GM19324 (cell line): ENCODE results near the gene BEND4.
A peak's percentile ranks its signal among the peaks of the same experiment; 100 is the strongest.
"Not testable (repeated sequence)": the region's sequence is repeated elsewhere in the genome, so short reads cannot be mapped to it uniquely, and the experiment has no call there.

Source experiments
- ATAC-seq: cut with Tn5 transposase; IDR thresholded peaks from one replicate; pipeline ENCODE4 v1.9.1; 2021; ENCODE audit warnings: mild to moderate bottlenecking, moderate library complexity; ENCODE audit not compliant: unreplicated experiment, low FRiP score

Gene BEND4

DNA sequence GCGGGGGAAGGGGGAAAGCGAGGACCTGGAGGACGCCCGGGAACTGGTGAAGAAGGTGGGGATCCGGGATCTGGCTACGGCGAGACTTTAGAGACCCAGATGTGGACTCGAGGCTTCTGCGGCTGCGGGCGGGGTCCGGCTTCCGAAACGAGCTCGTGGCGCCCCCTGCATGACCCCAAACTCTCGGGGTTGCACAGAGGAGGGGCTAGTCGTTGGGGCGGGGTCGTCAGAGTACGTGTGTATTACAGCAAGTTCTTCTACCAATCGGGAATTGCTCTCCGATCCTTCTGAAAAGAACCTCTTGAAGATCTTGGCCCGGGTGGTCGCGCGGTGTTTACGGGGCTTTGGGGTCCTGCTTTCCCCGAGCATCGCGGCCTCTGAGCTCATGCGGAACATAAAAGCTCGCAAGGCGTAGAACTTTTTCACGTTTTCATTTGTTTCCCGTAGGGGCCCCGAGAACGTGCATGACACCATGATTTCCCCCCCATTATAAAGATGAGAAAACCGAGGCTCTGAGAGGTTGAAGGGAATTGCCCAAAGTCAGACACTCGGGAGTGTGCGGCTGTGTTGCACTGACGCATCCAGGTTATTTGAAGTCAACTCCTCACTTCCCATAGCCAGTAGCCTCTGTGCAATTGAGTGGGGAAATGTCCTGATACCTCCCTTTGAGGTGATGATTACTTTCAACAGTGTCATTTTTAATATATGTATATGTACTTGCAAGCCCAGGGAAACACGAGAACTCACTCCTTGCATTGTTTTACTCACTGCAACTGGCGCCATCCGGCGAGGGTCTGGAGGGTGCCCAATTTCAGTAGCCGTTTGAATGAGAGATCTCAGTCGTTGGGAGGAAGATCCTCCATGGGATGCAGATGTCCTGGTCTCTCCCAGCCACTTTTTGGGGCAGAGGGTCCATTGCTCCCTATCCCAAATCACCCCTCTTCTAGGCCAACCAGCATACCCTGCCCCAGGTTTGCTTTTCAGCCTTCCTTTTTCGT, at the start of gene BEND4:
Gene BEND4 (minus strand): TSS at position 149 of the 998 bp plus-strand sequence. CDS start 512 bp downstream, outside the sequence.
- ATAC-seq, result peak; percentile 26

DNA sequence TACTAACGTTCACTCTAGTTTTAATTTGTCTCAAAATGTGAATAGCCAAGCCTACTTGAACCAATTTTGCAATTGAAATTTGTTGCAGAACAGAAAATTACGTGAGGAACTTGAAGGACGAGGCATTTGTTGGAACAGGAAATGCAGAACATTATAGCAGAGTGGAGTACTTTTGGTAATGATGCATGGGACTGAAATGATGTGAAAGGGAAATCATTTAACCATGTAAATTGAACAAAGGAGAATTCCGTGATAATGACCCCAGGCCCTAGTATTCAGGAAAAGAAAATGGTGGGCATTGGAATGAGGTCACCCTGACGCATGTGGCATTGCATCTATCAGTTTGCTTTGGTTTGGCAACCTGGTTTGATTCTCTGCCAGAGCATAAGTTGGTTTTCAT, 44.9 kb upstream of the BEND4 start:
- no peak for ATAC-seq

- no peak for ATAC-seq
Measured at GRCh38 chr4:42172921-42173320, 20.5 kb upstream of the BEND4 start.

GRCh38 chr4:42172128-42172790, 19.8 kb upstream of the BEND4 start:
- no peak for ATAC-seq

- ATAC-seq, result peak; percentile 98
Measured at GRCh38 chr4:42167709-42168108, 15.3 kb upstream of the BEND4 start.

DNA sequence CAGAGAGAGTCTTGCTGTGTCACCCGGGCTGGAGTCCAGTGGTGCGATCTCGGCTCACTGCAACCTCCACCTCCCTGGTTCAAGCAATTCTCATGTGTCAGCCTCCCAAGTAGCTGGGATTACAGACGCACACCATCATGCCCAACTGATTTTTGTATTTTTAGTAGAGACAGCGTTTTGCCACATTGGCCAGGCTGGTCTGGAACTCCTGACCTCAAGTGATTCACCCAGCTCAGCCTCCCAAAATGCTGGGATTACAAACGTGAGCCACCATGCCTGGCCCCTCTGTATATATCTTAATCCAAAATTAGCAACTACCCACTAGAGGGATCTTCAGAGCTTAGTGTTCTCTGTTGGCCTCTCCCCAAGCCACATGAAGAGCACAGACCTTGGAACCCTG, 13.7 kb upstream of the BEND4 start:
- not testable (repeated sequence) for ATAC-seq

GRCh38 chr4:42159271-42160001, 7.0 kb upstream of the BEND4 start:
- no peak for ATAC-seq

DNA sequence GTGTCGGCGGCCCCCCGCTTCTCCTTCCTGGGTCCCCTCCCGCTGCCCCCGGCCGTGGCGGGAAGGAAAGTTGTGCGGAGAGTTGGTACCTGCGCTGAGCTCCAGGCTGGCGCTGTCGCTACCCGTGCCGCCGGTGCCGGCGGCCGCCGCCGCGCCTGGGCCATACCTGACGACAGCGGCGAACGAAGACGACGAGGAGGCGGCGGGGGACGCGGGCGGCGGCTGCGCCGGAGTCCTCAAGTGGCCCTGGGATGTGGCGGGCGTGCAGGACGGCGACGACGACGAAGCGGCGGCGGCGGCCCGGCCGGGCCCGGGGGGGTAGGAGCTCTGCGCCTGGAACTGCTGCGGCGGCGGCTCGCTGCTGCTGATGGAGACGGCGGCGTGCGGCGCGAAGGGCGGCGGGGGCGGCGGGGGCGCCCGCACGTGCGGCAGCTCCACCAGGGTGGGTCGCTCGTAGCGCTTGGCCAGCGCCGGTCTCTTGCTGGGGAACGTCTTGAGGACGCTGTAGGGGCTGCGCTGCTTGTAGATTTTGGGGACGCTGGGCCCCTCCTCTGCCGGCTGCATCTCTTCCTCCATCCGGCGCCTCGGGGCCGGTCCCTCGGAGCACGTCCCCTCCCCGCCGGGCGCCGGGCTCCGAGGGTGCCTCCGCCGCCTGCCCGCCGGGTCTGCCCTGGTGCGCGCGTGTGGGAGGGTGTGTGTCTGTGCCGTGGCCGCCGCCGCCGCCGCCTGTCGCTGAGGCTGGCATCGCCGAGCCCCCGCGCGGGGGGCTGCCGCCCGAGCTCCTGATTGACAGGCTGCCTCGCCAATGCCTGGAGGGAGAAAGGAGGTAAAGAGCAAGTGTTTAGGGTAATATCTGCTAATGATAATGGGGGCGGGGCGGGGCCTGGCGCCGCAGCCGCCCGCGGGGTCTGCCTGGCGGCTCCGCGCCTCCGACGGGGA, 618 bp downstream of the BEND4 start:
- ATAC-seq, result peak; percentile 73

DNA sequence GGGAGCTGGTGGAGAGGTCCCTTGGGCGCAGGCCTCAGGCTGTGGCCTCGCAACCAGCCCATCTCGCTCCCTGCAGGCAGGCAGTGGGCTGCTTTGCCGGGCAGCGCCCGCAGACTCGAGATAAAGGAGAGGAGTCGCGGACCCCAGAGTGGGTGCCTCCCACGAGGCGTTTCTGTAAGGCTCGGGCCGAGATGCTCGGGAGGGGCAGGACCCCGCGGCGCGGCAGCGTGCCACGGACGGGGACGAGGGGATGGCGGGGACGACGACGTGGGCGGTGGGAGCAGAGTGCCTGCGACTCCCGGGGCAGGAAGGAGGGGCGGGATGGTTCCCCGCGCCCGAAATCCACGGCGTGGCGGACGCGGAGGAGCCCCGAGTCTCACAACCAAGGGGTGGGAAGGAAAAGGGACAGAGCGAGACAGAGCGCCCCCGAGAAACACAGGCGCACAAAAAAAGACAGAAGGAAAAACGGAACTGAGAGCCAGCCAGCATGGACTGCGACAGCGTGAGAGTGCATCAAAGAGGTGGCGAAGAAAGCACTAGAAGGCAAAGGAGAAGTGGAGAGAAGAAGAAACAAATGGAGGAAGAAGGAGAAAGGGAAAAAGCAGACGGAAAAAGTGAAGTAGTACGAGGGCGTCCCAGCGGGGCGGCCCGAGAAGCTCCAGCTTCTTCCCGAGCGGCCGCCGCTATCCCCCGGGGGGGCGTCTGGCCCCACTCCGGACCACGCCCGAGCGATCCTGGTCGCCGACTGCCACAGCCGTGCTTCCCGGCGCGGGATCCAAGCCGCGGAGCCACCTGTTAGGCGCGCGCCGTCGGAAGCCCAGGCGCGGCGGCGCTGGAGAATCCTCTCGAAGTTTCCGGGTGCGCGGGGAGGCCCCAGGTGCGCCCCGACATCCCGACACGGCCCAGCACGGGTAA, 1.5 kb downstream of the BEND4 start:
- peak; percentile 24 for ATAC-seq

DNA sequence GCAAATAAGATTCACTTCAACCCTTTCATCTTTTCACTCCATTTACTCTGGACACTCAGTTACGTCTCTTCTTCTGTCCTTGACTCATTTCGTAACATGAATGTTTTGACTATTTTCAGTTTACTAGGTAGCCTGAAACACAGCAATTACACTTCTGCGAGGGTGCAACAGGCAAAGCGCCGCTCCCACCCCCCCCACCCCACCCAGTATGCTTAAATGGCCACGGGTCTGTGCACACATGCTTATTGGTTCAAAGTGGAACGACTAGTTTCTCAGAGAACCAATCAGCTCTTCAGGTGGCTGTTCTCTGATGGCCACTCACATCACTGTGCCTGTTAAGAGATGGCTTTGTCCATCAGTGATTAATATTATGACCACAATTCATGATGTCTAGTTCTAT, 3.5 kb downstream of the BEND4 start:
- ATAC-seq, result no peak

DNA sequence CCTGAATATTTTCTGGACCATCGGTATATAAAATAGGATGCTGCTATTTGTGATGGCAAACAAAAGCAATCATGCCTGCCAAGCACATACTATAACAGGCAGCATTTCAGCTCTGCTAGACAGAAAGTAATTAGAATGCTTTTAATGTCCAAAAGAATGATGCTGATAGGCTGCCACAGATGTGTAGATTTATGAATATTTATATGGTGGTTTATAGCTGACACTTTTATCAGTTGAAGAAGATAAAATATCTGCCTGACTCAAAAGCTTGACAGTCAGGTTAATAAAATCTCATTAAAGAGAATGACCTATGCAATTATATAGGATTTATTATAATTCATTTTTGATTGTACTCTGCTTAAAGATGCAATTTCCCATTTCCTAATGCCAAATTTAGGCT, 4.0 kb downstream of the BEND4 start:
- no peak for ATAC-seq

DNA sequence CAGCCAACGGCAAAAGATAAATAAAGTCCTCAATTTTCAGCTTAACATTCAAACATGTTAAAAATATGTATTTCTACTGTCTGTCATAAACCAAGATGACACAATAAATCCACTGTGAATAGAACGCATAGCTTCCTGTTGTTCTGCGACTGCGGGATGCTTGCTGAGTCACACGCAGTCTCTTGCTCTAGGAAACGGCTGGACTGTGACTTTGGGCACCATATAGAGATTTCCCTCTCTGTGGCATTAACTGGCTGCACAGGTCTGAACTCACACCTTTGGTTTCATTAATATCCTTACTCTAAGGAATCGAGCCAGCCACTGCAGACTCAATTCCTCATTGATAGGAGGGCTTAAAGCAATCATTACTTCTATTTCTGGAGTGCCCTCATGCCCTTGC, 8.4 kb downstream of the BEND4 start:
- ATAC-seq, result no peak

GRCh38 chr4:42142591-42142990, 9.9 kb downstream of the BEND4 start:
- no peak for ATAC-seq

GRCh38 chr4:42136371-42136770, 16.1 kb downstream of the BEND4 start:
- no peak for ATAC-seq

DNA sequence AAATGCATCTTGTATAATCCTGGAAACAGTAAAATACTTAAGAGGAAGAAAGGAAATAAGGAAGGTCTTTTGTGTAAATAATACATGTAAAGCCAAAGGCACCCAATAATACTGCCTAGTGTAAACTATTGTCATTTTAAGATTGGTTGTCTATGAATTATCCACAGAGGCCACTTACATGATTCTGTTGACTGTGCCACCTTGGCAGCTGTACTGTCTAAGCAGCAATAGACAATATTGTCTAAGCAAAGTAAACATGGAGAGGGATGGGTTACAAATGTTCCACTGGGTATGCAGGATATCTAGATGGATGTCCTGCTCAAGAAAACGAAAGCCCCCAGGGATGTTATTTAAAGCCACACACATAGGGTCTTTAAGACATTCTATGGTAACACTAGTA, 19.4 kb downstream of the BEND4 start:
- no peak for ATAC-seq

GRCh38 chr4:42132099-42132498, 20.4 kb downstream of the BEND4 start:
- no peak for ATAC-seq

- ATAC-seq, result no peak
Measured at GRCh38 chr4:42123071-42123644, 29.3 kb downstream of the BEND4 start.

DNA sequence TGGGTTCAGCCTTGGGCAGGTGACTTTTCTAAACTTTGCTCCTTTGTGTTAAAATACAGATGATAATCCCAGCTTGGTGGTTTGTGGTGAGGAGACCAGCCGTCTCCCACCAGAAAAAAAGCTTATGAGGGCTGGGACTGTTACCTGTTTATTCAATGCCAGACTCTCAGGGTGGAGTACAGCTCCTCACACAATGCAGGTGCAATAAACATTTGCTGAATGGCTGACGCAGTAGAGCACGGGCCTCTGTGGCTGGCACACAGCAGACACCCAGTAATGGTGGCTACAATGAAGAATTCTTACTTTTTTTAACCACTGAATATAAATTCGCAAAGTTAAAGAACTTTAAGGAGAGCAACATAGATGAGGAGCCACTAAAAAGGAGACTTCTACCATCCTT, 30.2 kb downstream of the BEND4 start:
- ATAC-seq, result no peak

- no peak for ATAC-seq
Measured at GRCh38 chr4:42119886-42120285, 32.6 kb downstream of the BEND4 start.
